ENCODE measurements around the gene ZNF280A.

ZNF280A gene

DNA sequence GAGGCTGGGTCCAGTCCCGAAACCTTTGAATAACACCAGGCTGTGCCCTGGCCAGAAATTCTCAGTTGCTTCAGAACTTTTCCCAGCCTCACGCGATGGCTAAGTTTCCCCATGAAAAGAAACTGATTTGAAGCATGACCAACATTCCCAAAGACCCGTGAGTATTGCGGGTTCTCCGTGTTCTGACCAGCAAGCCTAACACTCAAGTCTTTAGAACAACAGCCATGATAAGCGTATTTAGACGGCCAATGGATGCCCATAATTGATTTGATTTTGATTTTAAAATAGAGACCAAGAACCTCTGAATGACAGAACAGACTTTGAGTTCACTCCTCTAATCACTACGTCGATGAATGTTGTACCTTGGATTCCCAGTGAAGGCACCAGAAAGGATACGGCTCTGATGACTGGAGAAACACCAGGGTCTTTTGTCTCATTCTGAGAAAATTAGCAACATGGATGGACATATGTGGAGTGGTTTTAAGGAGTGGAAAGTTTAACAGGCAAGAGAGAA is 55.5 kb downstream of the ZNF280A start:
- no peak for DNase-seq (ENCODE audit: low spot score)
- TF ChIP-seq, protein P1, sequence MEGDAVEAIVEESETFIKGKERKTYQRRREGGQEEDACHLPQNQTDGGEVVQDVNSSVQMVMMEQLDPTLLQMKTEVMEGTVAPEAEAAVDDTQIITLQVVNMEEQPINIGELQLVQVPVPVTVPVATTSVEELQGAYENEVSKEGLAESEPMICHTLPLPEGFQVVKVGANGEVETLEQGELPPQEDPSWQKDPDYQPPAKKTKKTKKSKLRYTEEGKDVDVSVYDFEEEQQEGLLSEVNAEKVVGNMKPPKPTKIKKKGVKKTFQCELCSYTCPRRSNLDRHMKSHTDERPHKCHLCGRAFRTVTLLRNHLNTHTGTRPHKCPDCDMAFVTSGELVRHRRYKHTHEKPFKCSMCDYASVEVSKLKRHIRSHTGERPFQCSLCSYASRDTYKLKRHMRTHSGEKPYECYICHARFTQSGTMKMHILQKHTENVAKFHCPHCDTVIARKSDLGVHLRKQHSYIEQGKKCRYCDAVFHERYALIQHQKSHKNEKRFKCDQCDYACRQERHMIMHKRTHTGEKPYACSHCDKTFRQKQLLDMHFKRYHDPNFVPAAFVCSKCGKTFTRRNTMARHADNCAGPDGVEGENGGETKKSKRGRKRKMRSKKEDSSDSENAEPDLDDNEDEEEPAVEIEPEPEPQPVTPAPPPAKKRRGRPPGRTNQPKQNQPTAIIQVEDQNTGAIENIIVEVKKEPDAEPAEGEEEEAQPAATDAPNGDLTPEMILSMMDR (IDR thresholded peaks at IDR 0.05; ENCODE audit: extremely low read depth, missing control alignments) = no peak

DNA sequence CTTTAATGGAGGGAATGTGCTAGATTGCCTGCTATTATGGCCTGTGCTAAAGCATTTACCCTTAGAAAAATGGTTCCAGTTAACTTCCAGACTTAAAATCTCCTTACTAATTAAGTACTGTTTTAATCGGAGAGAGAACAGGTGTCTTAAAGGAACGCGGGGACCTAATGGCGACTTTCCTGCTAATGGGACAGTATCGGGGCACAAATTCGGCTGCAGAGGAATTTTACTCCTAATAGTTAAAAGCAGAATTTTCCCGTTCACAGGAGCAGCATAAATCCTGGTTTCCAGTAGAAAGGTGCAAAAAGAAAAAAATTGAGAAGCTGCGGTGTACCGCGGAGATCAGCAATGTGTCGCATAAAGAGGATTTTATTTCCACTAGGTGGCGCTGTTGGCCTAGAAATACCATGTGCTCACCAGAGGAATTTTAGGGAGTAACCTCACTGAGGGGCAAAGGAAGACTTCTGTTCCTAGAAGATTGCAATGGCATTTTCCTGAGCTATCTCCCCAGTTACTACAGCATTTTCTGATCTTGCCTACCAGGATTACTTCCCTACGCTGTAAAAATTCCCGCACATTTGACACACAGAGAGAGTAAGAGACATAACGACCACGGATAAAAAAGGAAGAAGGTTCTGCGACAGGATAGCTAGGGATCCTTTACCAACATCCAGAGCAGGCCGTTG is 56.1 kb downstream of the ZNF280A start:
- DNase-seq (ENCODE audit: low spot score) = peak; percentile 63
- TF ChIP-seq, protein P1 (IDR thresholded peaks at IDR 0.05; ENCODE audit: extremely low read depth, missing control alignments) = peak; percentile 61
